MCF 10A (cell line): ENCODE data around the gene CST9. TPM values are rescaled to one million over a fixed set of nuclear protein-coding genes. Genes with fewer than 3 reads are reported as not detected.

Experiments used
- BruUV-seq: library from RNA; stranded (reverse); fragments of 400-500 nt; replicated peaks from 2 replicates; lab custom pipeline; 2021; lab: Mats Ljungman, UMichigan
- CTCF ChIA-PET: fragments of 300-600 bp; sonication (Branson Sonifier 250); formaldehyde crosslinking; extraction: SDS; loops from one replicate; lab custom pipeline; 2021; ENCODE audit warnings: antibody characterized with exemption, inconsistent platforms; lab: Yijun Ruan, JAX
- POLR2A ChIA-PET: fragments of 300-600, 350-650 bp; sonication (Branson Sonifier 250); formaldehyde crosslinking; extraction: SDS; loops from one replicate; lab custom pipeline; 2020; ENCODE audit warnings: antibody characterized with exemption, inconsistent platforms; lab: Yijun Ruan, JAX
- DNase-seq: peaks from one replicate; pipeline ENCODE4 v3.0.0-alpha.2; 2018; ENCODE audit not compliant: unreplicated experiment
- H3K27ac Mint-ChIP-seq: one replicate; pipeline ENCODE4 v1.8.0; 2022; ENCODE audit warnings: mild to moderate bottlenecking, low read depth, mixed read lengths; ENCODE audit not compliant: unreplicated experiment
- H3K27me3 Mint-ChIP-seq: one replicate; pipeline ENCODE4 v1.8.0; 2022; ENCODE audit warnings: mixed read lengths; ENCODE audit not compliant: insufficient read depth, unreplicated experiment
- H3K36me3 Mint-ChIP-seq: one replicate; pipeline ENCODE4 v1.8.0; 2022; ENCODE audit warnings: mild to moderate bottlenecking, moderate library complexity, mixed read lengths; ENCODE audit not compliant: insufficient read depth, unreplicated experiment
- H3K4me1 Mint-ChIP-seq: one replicate; pipeline ENCODE4 v1.8.0; 2022; ENCODE audit warnings: mixed read lengths; ENCODE audit not compliant: insufficient read depth, unreplicated experiment
- H3K4me3 Mint-ChIP-seq: one replicate; pipeline ENCODE4 v1.8.0; 2022; ENCODE audit warnings: mild to moderate bottlenecking, moderate library complexity, mixed read lengths; ENCODE audit not compliant: unreplicated experiment
- H3K9me3 Mint-ChIP-seq: one replicate; pipeline ENCODE4 v1.8.0; 2022; ENCODE audit warnings: mixed read lengths; ENCODE audit not compliant: unreplicated experiment
- CTCF ChIP-seq: fragments of 200-600 bp; IDR thresholded peaks from one replicate; pipeline ENCODE4 v1.8.0; 2022; ENCODE audit warnings: antibody characterized with exemption, mild to moderate bottlenecking; ENCODE audit not compliant: unreplicated experiment
- intact Hi-C: fragments of 100-400 bp; cut with micrococcal nuclease; formaldehyde crosslinking; loops from 2 replicates; pipeline ENCODE4 v1.14.1; 2022
- total RNA-seq: library from RNA; stranded (reverse); gene quantifications from 2 replicates; pipeline ENCODE4 v1.2.3, GENCODE V29; 2022

Gene CST9
- total RNA-seq, 1 experiment from 2014 or later, result not detected

- no peak for TF ChIP-seq CTCF
- ChIA-PET POLR2A (interaction anchor here (1.4 kb wide), 1 partner anchor 9 kb away, joined by 5 read pairs; no protein-coding TSS in a partner anchor), CTCF (interaction anchor here (0.6 to 1.6 kb wide), 7 partner anchors 17 to 128 kb away, joined by 3 to 6 read pairs (median 3); no protein-coding TSS in a partner anchor)
- no peak overlapping the region for H3K4me3 Mint-ChIP-seq
- no peaks in the 10 kb centered on the region for H3K36me3 Mint-ChIP-seq
- H3K9me3 Mint-ChIP-seq, result no peaks in the 10 kb centered on the region
- intact Hi-C loops, result no loop called here
- H3K27me3 Mint-ChIP-seq, result no peaks in the 10 kb centered on the region
- no peaks in the 10 kb centered on the region for H3K4me1 Mint-ChIP-seq
- DNase-seq, result no peak
- BruUV-seq, result no TSS peak
- H3K27ac Mint-ChIP-seq, result no peak overlapping the region
Measured at GRCh38 chr20:23570178-23570760, 35.4 kb downstream of the CST9 start.

- no peak for TF ChIP-seq CTCF
- Mint-ChIP-seq H3K4me3 (no peak overlapping the region), H3K27me3 (no peaks in the 10 kb centered on the region), H3K27ac (no peak overlapping the region), H3K4me1 (no peaks in the 10 kb centered on the region), H3K36me3 (no peaks in the 10 kb centered on the region), H3K9me3 (no peaks in the 10 kb centered on the region)
- intact Hi-C loops, result no loop called here
- POLR2A ChIA-PET, result interaction anchor here (1.4 kb wide), 1 partner anchor 10 kb away, joined by 5 read pairs; no protein-coding TSS in a partner anchor
- BruUV-seq, result no TSS peak
- CTCF ChIA-PET, result interaction anchor here (0.6 to 1.6 kb wide), 5 partner anchors 16 to 128 kb away, joined by 3 to 6 read pairs (median 3); no protein-coding TSS in a partner anchor
- DNase-seq, result no peak
Measured at GRCh38 chr20:23569570-23569969, 36.1 kb downstream of the CST9 start.

GRCh38 chr20:23568971-23569330 lies 36.8 kb downstream of the CST9 start:
- Mint-ChIP-seq H3K36me3 (no peaks in the 10 kb centered on the region), H3K27me3 (no peaks in the 10 kb centered on the region), H3K9me3 (no peaks in the 10 kb centered on the region), H3K4me1 (no peaks in the 10 kb centered on the region), H3K4me3 (no peak overlapping the region), H3K27ac (no peak overlapping the region)
- intact Hi-C loops, result no loop called here
- DNase-seq, result no peak
- CTCF ChIA-PET, result interaction anchor here (1.6 kb wide), 1 partner anchor 99 kb away, joined by 4 read pairs; no protein-coding TSS in a partner anchor
- BruUV-seq, result no TSS peak
- POLR2A ChIA-PET, result no interaction called here
- TF ChIP-seq CTCF, result no peak

- no peaks in the 10 kb centered on the region for H3K36me3 Mint-ChIP-seq
- BruUV-seq, result no TSS peak
- no peak for TF ChIP-seq CTCF
Measured at GRCh38 chr20:23568320-23568970, 37.3 kb downstream of the CST9 start, which contains the start of gene CST9L. Gene CST9L, minus strand, starts transcription at chr20:23568484. Its CDS starts 34 bp downstream, at chr20:23568450.

More at GRCh38 chr20:23568320-23568970, 37.3 kb downstream of the CST9 start, which contains the start of gene CST9L:
- ChIA-PET CTCF (no interaction called here), POLR2A (no interaction called here)
- Mint-ChIP-seq H3K4me1 (no peaks in the 10 kb centered on the region), H3K27me3 (no peaks in the 10 kb centered on the region), H3K4me3 (no peak within 1 kb of the TSS), H3K27ac (no peak within 1 kb of the TSS), H3K9me3 (no peaks in the 10 kb centered on the region)
- no peak for DNase-seq
- intact Hi-C loops, result no loop called here
